ENCODE measurements around the gene SLC22A1.

Gene SLC22A1

DNA sequence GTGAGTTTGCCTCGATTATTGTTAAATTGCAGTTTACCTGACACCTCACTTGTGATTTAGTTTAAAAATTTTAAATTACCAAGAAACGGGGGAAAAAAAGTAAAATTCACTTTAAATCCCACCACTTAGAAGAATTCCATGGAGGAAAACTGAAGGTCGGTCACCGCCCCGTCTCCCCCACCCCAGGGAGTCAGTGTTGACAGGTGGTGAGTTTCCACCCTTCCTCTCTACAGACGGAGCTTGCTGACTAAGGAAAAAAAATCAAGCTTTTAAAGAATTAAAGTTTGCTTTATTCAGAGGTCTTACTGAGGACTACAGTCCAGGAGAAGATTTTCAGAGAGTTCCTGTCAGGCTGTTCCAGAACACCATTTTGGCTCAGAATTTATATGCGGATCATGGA, 42.3 kb downstream of the SLC22A1 start:
- TF ChIP-seq, protein P1, sequence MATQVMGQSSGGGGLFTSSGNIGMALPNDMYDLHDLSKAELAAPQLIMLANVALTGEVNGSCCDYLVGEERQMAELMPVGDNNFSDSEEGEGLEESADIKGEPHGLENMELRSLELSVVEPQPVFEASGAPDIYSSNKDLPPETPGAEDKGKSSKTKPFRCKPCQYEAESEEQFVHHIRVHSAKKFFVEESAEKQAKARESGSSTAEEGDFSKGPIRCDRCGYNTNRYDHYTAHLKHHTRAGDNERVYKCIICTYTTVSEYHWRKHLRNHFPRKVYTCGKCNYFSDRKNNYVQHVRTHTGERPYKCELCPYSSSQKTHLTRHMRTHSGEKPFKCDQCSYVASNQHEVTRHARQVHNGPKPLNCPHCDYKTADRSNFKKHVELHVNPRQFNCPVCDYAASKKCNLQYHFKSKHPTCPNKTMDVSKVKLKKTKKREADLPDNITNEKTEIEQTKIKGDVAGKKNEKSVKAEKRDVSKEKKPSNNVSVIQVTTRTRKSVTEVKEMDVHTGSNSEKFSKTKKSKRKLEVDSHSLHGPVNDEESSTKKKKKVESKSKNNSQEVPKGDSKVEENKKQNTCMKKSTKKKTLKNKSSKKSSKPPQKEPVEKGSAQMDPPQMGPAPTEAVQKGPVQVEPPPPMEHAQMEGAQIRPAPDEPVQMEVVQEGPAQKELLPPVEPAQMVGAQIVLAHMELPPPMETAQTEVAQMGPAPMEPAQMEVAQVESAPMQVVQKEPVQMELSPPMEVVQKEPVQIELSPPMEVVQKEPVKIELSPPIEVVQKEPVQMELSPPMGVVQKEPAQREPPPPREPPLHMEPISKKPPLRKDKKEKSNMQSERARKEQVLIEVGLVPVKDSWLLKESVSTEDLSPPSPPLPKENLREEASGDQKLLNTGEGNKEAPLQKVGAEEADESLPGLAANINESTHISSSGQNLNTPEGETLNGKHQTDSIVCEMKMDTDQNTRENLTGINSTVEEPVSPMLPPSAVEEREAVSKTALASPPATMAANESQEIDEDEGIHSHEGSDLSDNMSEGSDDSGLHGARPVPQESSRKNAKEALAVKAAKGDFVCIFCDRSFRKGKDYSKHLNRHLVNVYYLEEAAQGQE (IDR thresholded peaks at IDR 0.05; ENCODE audit: insufficient read depth in 1 of 2, low read depth in 2 of 2, low read length in 2 of 2) = no peak
- TF ChIP-seq POLR2AphosphoS5 (IDR thresholded peaks at IDR 0.05; ENCODE audit: low read depth, low read length) (no peak), FOXP2 (optimal IDR thresholded peaks at IDR 0.05; ENCODE audit: borderline replicate concordance, extremely low read depth, extremely low read length, insufficient read depth) (no peak), TAF1 (IDR thresholded peaks at IDR 0.05; ENCODE audit: borderline replicate concordance, insufficient read depth, low read length) (no peak), SIN3A (IDR thresholded peaks at IDR 0.05; ENCODE audit: borderline replicate concordance, insufficient read depth, low read length) (no peak)

DNA sequence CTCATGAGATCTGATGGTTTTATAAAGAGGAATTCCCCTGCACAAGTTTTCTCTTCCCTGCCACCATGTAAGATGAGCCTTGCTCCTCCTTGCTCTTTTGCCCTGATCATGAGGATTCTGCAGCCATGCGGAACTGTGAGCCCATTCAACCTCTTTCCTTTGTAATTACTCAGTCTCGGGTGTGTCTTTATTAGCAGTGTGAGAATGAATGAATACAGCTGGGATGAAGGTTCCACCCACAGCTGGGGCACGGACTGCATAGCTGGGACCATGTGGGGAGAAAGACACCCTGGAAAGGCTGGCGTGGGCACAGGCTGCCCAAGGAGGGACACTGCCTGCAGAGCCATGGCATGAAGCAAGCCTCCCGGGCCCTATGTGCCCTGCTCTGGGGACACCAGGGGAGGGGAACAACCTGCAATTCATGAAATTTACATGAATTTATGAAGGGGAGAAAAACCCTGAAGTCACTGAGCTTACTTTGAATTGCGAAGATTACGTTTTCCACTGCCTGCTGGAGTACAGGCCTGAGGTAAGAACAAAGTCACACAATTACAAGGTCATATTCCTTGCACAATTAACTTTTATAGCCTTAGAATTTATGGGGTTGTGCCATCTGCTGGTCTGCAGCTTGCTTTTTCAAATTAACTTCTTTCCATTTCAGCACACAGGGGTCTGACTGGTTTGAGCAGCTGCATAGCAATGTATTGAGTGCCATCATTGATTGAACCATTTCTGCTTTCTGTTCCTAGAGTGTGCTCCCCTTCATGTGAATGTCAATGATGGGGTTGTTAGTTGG, 46.2 kb downstream of the SLC22A1 start:
- TF ChIP-seq FOXP2 (optimal IDR thresholded peaks at IDR 0.05; ENCODE audit: borderline replicate concordance, extremely low read depth, extremely low read length, insufficient read depth) (no peak), SIN3A (IDR thresholded peaks at IDR 0.05; ENCODE audit: borderline replicate concordance, insufficient read depth, low read length) (no peak), POLR2AphosphoS5 (IDR thresholded peaks at IDR 0.05; ENCODE audit: low read depth, low read length) (no peak), TAF1 (IDR thresholded peaks at IDR 0.05; ENCODE audit: borderline replicate concordance, insufficient read depth, low read length) (no peak)
- TF ChIP-seq, protein P1 (IDR thresholded peaks at IDR 0.05; ENCODE audit: insufficient read depth in 1 of 2, low read depth in 2 of 2, low read length in 2 of 2) = no peak

DNA sequence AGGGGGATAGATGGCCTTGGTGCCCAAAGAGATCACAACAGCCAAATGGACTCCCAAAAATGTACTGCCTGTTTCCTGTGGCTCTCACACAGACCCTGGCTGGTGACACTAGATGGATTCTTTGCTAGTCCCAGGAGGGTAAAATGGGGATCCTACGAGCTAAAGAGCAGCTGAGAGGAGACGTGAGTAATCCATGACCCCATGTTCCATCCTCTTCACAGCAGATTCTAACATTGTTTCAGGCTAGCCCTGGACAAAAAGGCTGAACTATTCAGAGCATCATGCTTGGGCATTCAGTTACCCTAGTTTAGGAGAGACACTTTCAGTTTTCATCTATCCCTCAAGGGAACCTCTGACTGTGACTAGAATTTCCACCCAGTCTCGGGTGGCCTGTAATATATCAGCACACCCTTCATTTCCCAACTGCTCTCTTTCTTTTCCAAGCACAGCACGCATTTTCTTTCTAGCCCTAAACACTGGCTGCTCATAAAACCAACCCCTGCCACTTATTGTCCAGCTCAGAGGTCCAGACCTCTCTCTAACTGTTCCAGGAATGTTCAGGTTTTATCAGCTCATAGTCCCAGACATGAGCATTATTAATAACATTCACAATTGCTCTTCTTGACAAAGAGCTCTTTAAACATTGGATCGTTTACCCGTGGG, 48.5 kb downstream of the SLC22A1 start:
- TF ChIP-seq SIN3A (IDR thresholded peaks at IDR 0.05; ENCODE audit: borderline replicate concordance, insufficient read depth, low read length) = no peak
- TF ChIP-seq, protein P1 (IDR thresholded peaks at IDR 0.05; ENCODE audit: insufficient read depth in 1 of 2, low read depth in 2 of 2, low read length in 2 of 2) = no peak
- no peak for TF ChIP-seq POLR2AphosphoS5 (IDR thresholded peaks at IDR 0.05; ENCODE audit: low read depth, low read length)
- no peak for TF ChIP-seq TAF1 (IDR thresholded peaks at IDR 0.05; ENCODE audit: borderline replicate concordance, insufficient read depth, low read length)
- TF ChIP-seq FOXP2 (optimal IDR thresholded peaks at IDR 0.05; ENCODE audit: borderline replicate concordance, extremely low read depth, extremely low read length, insufficient read depth) = no peak

DNA sequence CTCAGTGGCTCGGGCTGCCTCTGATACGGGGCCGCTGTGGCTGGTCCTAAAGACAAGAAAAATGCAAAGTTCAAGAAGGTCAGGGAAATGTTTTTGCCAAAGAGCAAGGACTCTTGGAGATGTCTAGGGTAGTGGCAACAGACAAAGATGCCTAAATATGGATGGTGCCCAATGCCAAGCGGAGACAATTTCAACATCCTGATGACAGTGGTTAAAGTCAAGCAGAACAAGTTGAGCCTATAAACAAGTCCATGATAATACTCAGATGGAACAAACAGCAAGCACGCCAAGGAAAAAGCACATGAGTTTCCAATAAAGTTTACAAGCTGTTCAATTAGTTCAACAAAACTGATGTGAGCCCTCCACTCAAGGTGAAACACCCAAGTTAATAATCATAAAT, 51.1 kb downstream of the SLC22A1 start:
- TF ChIP-seq POLR2AphosphoS5 (IDR thresholded peaks at IDR 0.05; ENCODE audit: low read depth, low read length) = no peak
- no peak for TF ChIP-seq SIN3A (IDR thresholded peaks at IDR 0.05; ENCODE audit: borderline replicate concordance, insufficient read depth, low read length)
- TF ChIP-seq TAF1 (IDR thresholded peaks at IDR 0.05; ENCODE audit: borderline replicate concordance, insufficient read depth, low read length) = no peak

DNA sequence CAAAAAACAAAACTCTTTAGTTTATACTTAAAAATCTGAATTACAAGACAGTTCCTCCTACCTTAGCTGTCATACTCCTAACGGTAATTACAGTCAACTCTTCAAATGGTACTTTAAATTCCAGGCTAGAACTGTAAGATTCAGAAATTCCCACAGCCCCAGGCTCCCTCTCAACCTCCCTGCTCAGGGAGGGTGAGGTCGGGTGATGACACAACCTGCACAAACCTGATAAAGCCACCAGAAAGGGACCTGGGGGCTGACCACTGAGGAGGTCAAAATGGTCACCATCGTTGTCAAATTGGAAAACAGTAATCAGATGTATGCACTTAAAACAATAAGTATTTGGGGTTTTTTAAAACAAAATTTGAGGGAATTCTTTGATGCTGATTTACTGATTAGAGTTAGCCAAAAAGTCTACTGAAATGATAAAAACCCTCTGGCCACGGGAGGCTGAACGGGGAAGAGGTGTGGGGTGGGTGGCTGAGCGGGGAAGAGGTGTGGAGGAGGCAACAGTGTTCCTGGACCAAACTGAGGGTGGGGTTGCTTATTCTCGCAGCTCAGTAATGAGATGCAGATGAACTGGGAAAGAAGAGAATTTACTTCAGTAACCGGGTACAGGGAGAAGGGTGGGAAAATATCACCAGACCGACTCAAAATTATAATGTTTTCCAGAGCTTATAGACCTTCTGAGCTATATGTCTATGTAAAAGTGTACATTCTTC, 52.4 kb downstream of the SLC22A1 start:
- TF ChIP-seq, protein P1 (IDR thresholded peaks at IDR 0.05; ENCODE audit: insufficient read depth in 1 of 2, low read depth in 2 of 2, low read length in 2 of 2) = no peak
- no peak for TF ChIP-seq POLR2AphosphoS5 (IDR thresholded peaks at IDR 0.05; ENCODE audit: low read depth, low read length)
- TF ChIP-seq FOXP2 (optimal IDR thresholded peaks at IDR 0.05; ENCODE audit: borderline replicate concordance, extremely low read depth, extremely low read length, insufficient read depth) = no peak
- no peak for TF ChIP-seq TAF1 (IDR thresholded peaks at IDR 0.05; ENCODE audit: borderline replicate concordance, insufficient read depth, low read length)
- TF ChIP-seq SIN3A (IDR thresholded peaks at IDR 0.05; ENCODE audit: borderline replicate concordance, insufficient read depth, low read length) = no peak
